ENCODE data around the gene C18orf63.
A peak's percentile ranks its signal among the peaks of the same experiment; 100 is the strongest.

The C18orf63 gene

GRCh38 chr18:74399091-74399887, 83.7 kb downstream of the C18orf63 start:
- DNase-seq (ENCODE audit: low spot score), result no peak
- TF ChIP-seq, protein P1, sequence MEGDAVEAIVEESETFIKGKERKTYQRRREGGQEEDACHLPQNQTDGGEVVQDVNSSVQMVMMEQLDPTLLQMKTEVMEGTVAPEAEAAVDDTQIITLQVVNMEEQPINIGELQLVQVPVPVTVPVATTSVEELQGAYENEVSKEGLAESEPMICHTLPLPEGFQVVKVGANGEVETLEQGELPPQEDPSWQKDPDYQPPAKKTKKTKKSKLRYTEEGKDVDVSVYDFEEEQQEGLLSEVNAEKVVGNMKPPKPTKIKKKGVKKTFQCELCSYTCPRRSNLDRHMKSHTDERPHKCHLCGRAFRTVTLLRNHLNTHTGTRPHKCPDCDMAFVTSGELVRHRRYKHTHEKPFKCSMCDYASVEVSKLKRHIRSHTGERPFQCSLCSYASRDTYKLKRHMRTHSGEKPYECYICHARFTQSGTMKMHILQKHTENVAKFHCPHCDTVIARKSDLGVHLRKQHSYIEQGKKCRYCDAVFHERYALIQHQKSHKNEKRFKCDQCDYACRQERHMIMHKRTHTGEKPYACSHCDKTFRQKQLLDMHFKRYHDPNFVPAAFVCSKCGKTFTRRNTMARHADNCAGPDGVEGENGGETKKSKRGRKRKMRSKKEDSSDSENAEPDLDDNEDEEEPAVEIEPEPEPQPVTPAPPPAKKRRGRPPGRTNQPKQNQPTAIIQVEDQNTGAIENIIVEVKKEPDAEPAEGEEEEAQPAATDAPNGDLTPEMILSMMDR (IDR thresholded peaks at IDR 0.05; ENCODE audit: extremely low read depth, missing control alignments), result no peak

GRCh38 chr18:74400813-74401212, 85.2 kb downstream of the C18orf63 start:
- TF ChIP-seq, protein P1 (IDR thresholded peaks at IDR 0.05; ENCODE audit: extremely low read depth, missing control alignments), result no peak

GRCh38 chr18:74402806-74403433, 87.3 kb downstream of the C18orf63 start:
- no peak for DNase-seq (ENCODE audit: low spot score)
- TF ChIP-seq, protein P1 (IDR thresholded peaks at IDR 0.05; ENCODE audit: extremely low read depth, missing control alignments), result no peak

More at GRCh38 chr18:74400813-74401212, 85.2 kb downstream of the C18orf63 start:
- DNase-seq (ENCODE audit: low spot score), result no peak

DNA sequence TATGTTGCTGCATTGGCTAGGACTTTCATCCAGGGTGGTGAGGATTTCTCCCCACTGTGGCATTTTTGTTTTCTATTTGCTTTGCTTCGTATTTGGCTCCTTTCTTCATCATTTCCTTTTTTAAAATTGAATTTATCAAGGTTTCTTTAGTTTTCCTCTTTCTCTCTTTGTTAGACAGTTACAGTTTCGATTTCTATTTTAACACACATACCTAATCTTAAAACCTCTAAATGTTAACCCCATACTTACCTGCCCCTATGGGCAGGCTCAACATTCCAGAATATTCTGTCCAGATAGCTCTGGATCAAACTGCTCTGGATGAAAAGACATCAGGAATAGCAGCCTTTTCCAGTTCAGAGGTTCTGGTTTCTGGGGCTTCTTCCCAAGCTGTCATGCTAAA, 92.2 kb downstream of the C18orf63 start:
- peak; percentile 28 for DNase-seq (ENCODE audit: low spot score)
- TF ChIP-seq, protein P1 (IDR thresholded peaks at IDR 0.05; ENCODE audit: extremely low read depth, missing control alignments), result no peak

All from GM20000 (cell line).